Neural cell (in vitro differentiated cells): ENCODE data around the gene GOLGA6A. TPM values are rescaled to one million over a fixed set of nuclear protein-coding genes. Genes with fewer than 3 reads are reported as not detected.

ENCODE experiments used
- H2AFZ ChIP-seq: fragments of 200-600, 300-800 bp; sonication (generic), shearing (Covaris generic); 2 replicates; pipeline ENCODE4 v1.6.0; 2014; ENCODE audit warnings: low read depth, mild to moderate bottlenecking, antibody characterized with exemption, low read length, moderate library complexity
- H3F3A ChIP-seq: fragments of 200-600 bp; shearing (Covaris generic); 2 replicates; pipeline ENCODE4 v1.6.1; 2016; ENCODE audit warnings: mild to moderate bottlenecking, moderate library complexity, mixed read lengths, antibody characterized with exemption, low read length; ENCODE audit not compliant: insufficient read depth, poor library complexity, severe bottlenecking
- H3K27ac ChIP-seq: fragments of 200-600, 300-800 bp; sonication (generic), shearing (Covaris generic); 2 replicates; pipeline ENCODE4 v1.5.1; 2014; ENCODE audit warnings: mild to moderate bottlenecking, low read length, moderate library complexity
- H3K27me3 ChIP-seq: fragments of 300-800, 200-600 bp; sonication (generic), shearing (Covaris generic); 2 replicates; pipeline ENCODE4 v1.6.0; 2014; ENCODE audit warnings: mild to moderate bottlenecking, low read depth, low read length, moderate library complexity; ENCODE audit not compliant: insufficient read depth
- H3K36me3 ChIP-seq: fragments of 300-800, 200-600 bp; sonication (generic), shearing (Covaris generic); 2 replicates; pipeline ENCODE4 v1.5.1; 2014; ENCODE audit warnings: mild to moderate bottlenecking, antibody characterized with exemption, low read length, moderate library complexity; ENCODE audit not compliant: insufficient read depth
- H3K4me2 ChIP-seq: fragments of 300-800, 200-600 bp; sonication (generic), shearing (Covaris generic); 2 replicates; pipeline ENCODE4 v1.6.0; 2014; ENCODE audit warnings: mild to moderate bottlenecking, low read length
- H3K4me3 ChIP-seq: fragments of 300-800, 200-600 bp; sonication (generic), shearing (Covaris generic); 2 replicates; pipeline ENCODE4 v1.5.1; 2014; ENCODE audit warnings: mild to moderate bottlenecking, low read length, moderate library complexity
- H3K79me2 ChIP-seq: fragments of 200-600 bp; shearing (Covaris generic); replicated peaks from 2 replicates; pipeline ENCODE4 v1.6.0; 2014; ENCODE audit warnings: mild to moderate bottlenecking, low read length, moderate library complexity; ENCODE audit not compliant: insufficient read depth
- H3K9ac ChIP-seq: fragments of 300-800, 200-600 bp; sonication (generic), shearing (Covaris generic); 2 replicates; pipeline ENCODE4 v1.6.1; 2016; ENCODE audit warnings: mild to moderate bottlenecking, low read length, mixed read lengths
- H3K9me2 ChIP-seq: fragments of 200-600 bp; shearing (Covaris generic); 2 replicates; pipeline ENCODE4 v1.6.1; 2016; ENCODE audit warnings: mild to moderate bottlenecking, low read length, mixed read lengths; ENCODE audit not compliant: insufficient read depth
- H3K9me3 ChIP-seq: fragments of 200-600, 300-800 bp; sonication (generic), shearing (Covaris generic); 2 replicates; pipeline ENCODE4 v1.6.1; 2016; ENCODE audit warnings: mild to moderate bottlenecking, mixed run types, low read length, moderate library complexity, mixed read lengths
- H4K20me1 ChIP-seq: fragments of 200-600 bp; shearing (Covaris generic); 2 replicates; pipeline ENCODE4 v1.6.1; 2016; ENCODE audit warnings: mild to moderate bottlenecking, mixed run types; ENCODE audit not compliant: insufficient read depth
- CTCF ChIP-seq: fragments of 450-650 bp; IDR thresholded peaks from 2 replicates; pipeline ENCODE4 v1.5.1; 2014; ENCODE audit warnings: antibody characterized with exemption, mild to moderate bottlenecking, moderate library complexity; ENCODE audit not compliant: poor library complexity, severe bottlenecking
- EP300 ChIP-seq: fragments of 450-650 bp; conservative IDR thresholded peaks from 2 replicates; pipeline ENCODE4 v1.6.1; 2014; ENCODE audit warnings: antibody characterized with exemption, mild to moderate bottlenecking, moderate library complexity; ENCODE audit not compliant: poor library complexity, severe bottlenecking
- EZH2 ChIP-seq: fragments of 200-600, 300-800 bp; shearing (Covaris generic), sonication (generic); IDR thresholded peaks from 2 replicates; pipeline ENCODE4 v1.6.1; 2014; ENCODE audit warnings: antibody characterized with exemption, low read length, borderline replicate concordance, mild to moderate bottlenecking; ENCODE audit not compliant: insufficient read depth, poor library complexity, severe bottlenecking
- MXI1 ChIP-seq: fragments of 450-650 bp; conservative IDR thresholded peaks from 2 replicates; pipeline ENCODE4 v1.6.1; 2014; ENCODE audit warnings: antibody characterized with exemption, mild to moderate bottlenecking; ENCODE audit not compliant: poor library complexity, severe bottlenecking
- POLR2AphosphoS5 ChIP-seq: IDR thresholded peaks from 2 replicates; pipeline ENCODE4 v1.6.1; 2012
- RAD21 ChIP-seq: fragments of 450-650 bp; conservative IDR thresholded peaks from 2 replicates; pipeline ENCODE4 v1.6.1; 2014; ENCODE audit warnings: antibody characterized with exemption, mild to moderate bottlenecking, moderate library complexity
- SMC3 ChIP-seq: fragments of 450-650 bp; conservative IDR thresholded peaks from 2 replicates; pipeline ENCODE4 v1.6.1; 2014; ENCODE audit warnings: antibody characterized with exemption, mild to moderate bottlenecking, moderate library complexity; ENCODE audit not compliant: poor library complexity
- TAF1 ChIP-seq: IDR thresholded peaks from 2 replicates; pipeline ENCODE4 v1.6.1; 2012; ENCODE audit warnings: low read depth
- polyA plus RNA-seq: library from polyadenylated mRNA; depleted of rRNA; stranded (reverse); fragments of >200 nt; gene quantifications from 2 replicates; pipeline ENCODE4 v1.2.3, GENCODE V29; 2014
- TF ChIP-seq, protein P1 (sequence below): IDR thresholded peaks from 2 replicates; pipeline ENCODE4 v1.6.1; 2012; ENCODE audit warnings: borderline replicate concordance

GOLGA6A gene
- polyA plus RNA-seq, 1 donor from 2014 or later: 0.50 TPM

DNA sequence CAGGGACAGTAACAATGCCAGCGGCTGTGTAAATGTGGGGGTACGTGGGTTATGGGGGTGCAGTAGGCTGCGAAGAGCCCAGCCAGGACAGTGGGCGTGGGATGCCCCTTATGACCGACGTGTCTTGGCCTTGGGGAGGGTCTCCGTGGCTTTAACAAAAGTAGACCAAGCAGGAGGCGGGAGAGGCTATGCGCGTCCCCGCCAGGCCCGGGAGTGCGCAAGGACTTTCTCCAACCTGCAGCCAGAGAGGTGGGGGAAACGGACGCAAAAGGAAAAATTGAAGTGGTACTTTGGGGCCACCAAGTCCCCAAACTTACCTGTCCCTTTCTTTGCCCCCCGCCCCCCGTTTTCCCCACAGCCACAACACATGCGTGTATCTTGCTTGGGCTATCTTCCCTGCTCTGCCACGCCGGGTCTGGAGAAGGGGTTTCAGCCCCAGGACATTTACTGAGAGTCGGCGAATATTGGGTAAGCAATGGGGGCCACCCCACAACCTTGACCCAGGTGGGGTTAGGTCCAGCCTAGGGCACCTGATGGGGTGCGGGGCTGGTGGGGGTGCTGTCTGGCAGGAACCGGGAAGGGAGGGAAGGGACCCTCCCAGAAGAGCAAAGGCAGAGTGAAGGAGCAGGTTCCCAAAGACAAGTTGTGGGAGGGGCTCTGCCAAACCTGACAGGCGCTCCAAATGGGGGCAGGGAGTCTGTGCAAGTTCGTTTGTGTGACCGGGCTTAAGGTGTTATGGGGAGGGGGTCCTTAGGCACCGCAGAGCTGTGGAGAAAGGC, 48.7 kb upstream of the GOLGA6A start:
- Histone ChIP-seq H3K36me3 (peaks cover 31% of the 10 kb centered on the region), H2AFZ (no peak overlapping the region), H3K27me3 (no peaks in the 10 kb centered on the region), H3K9me3 (peaks cover 30% of the 10 kb centered on the region), H4K20me1 (no peaks in the 10 kb centered on the region), H3K27ac (peak overlapping the region; percentile 100), H3K4me2 (peak overlapping the region; percentile 94), H3K4me3 (peak overlapping the region; percentile 95), H3K79me2 (peaks cover 88% of the 10 kb centered on the region), H3K9me2 (no peaks in the 10 kb centered on the region), H3K9ac (peak overlapping the region; percentile 100), H3F3A (peaks cover 13% of the 10 kb centered on the region)
- peak; percentile 4 for TF ChIP-seq POLR2AphosphoS5
- peak; percentile 6 for TF ChIP-seq TAF1
- TF ChIP-seq CTCF: no peak
- no peak for TF ChIP-seq RAD21

DNA sequence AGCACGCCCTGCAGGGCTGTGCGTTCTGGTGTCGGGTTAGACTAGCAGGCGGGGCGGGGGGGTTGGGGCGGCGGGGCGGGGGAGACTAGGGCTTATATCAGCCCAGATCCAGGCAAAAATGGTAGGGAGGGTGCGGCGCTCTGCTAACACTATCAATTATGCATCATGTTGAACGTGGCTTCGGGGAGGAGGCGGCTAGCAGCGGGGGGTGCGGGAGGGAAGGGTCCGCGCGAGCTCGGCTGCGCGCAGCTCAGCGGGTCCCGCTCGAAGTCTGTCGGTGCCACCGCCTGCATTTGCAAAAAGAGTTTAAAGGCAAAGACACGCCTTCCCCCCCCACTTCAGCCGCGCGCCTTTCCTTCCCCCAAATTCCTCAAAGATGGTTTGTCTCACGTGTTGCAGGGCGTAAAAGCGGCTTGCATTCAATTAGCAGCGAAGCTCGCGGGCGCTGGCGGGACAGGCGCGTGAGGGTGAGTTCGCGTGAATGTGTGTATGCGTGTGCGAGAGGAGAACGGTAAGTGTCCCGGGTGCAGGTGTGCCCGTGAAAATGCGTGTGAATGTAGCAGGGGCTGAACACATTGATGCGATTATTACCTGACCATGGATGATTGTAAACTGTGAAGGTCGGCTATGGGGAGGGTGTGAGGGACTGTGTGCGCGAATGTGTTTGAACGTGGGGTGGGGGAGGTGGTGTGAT, 48.0 kb upstream of the GOLGA6A start, which contains the start of gene ISLR2:
Gene ISLR2, plus strand, starts transcription at position 432 of the 694 bp plus-strand sequence. CDS start 2,169 bp downstream, outside the sequence.
- Histone ChIP-seq H3K27ac (peak within 1 kb of the TSS; percentile 100), H3K9me2 (no peaks in the 10 kb centered on the region), H3K9ac (peak within 1 kb of the TSS; percentile 100), H3K4me3 (peak within 1 kb of the TSS; percentile 95), H3K36me3 (peaks cover 31% of the 10 kb centered on the region), H3K79me2 (peaks cover 87% of the 10 kb centered on the region), H3K4me2 (peak within 1 kb of the TSS; percentile 100), H3F3A (peaks cover 13% of the 10 kb centered on the region), H2AFZ (no peak within 1 kb of the TSS), H3K9me3 (peaks cover 30% of the 10 kb centered on the region), H4K20me1 (no peaks in the 10 kb centered on the region), H3K27me3 (no peaks in the 10 kb centered on the region)
- TF ChIP-seq EP300 (peak; percentile 33), TAF1 (no peak), SMC3 (peak; percentile 37), EZH2 (no peak), POLR2AphosphoS5 (peak; percentile 73), RAD21 (peak; percentile 31), CTCF (no peak), MXI1 (peak; percentile 59)
- TF ChIP-seq, protein P1, sequence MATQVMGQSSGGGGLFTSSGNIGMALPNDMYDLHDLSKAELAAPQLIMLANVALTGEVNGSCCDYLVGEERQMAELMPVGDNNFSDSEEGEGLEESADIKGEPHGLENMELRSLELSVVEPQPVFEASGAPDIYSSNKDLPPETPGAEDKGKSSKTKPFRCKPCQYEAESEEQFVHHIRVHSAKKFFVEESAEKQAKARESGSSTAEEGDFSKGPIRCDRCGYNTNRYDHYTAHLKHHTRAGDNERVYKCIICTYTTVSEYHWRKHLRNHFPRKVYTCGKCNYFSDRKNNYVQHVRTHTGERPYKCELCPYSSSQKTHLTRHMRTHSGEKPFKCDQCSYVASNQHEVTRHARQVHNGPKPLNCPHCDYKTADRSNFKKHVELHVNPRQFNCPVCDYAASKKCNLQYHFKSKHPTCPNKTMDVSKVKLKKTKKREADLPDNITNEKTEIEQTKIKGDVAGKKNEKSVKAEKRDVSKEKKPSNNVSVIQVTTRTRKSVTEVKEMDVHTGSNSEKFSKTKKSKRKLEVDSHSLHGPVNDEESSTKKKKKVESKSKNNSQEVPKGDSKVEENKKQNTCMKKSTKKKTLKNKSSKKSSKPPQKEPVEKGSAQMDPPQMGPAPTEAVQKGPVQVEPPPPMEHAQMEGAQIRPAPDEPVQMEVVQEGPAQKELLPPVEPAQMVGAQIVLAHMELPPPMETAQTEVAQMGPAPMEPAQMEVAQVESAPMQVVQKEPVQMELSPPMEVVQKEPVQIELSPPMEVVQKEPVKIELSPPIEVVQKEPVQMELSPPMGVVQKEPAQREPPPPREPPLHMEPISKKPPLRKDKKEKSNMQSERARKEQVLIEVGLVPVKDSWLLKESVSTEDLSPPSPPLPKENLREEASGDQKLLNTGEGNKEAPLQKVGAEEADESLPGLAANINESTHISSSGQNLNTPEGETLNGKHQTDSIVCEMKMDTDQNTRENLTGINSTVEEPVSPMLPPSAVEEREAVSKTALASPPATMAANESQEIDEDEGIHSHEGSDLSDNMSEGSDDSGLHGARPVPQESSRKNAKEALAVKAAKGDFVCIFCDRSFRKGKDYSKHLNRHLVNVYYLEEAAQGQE: peak; percentile 90
